HEK293 (cell line): Measurements from ENCODE around the gene STX2.

Experiments
- CTCF ChIA-PET: fragments of 350-600 bp; formaldehyde crosslinking; extraction: SDS; loops from one replicate; lab custom pipeline; 2021; ENCODE audit warnings: antibody characterized with exemption; lab: Yijun Ruan, JAX
- POLR2A ChIA-PET: fragments of 300-600 bp; formaldehyde crosslinking; extraction: SDS; loops from one replicate; lab custom pipeline; 2020; ENCODE audit warnings: antibody characterized with exemption, inconsistent platforms; lab: Yijun Ruan, JAX
- H3K27ac ChIP-seq: fragments of 200-500 bp; sonication (Bioruptor generic); 2 replicates; pipeline ENCODE4 v1.5.1; 2014; ENCODE audit warnings: low read depth, low read length, control low read depth, inconsistent platforms; ENCODE audit errors: extremely low read depth
- H3K36me3 ChIP-seq, 2 experiments: fragments of 200-500 bp in 1 of 2; sonication (Bioruptor generic) in 1 of 2; 1 replicate in 1 of 2; 2 replicates in 1 of 2; pipeline ENCODE4 v1.5.1; 2014 to 2017; ENCODE audit warnings: inconsistent platforms in 2 of 2, low read length in 2 of 2; ENCODE audit not compliant: control insufficient read depth in 2 of 2, insufficient read depth in 1 of 2
- H3K4me1 ChIP-seq: fragments of 200-500 bp; sonication (Bioruptor generic); 2 replicates; pipeline ENCODE4 v1.5.1; 2014; ENCODE audit warnings: mild to moderate bottlenecking, low read length, inconsistent platforms; ENCODE audit not compliant: control insufficient read depth, insufficient read depth
- H3K4me3 ChIP-seq: 2 replicates; pipeline ENCODE4 v1.5.1; 2011; ENCODE audit warnings: low read depth, mild to moderate bottlenecking, control low read depth, low read length, moderate library complexity
- H3K9me3 ChIP-seq: fragments of 200-500 bp; sonication (Bioruptor generic); 2 replicates; pipeline ENCODE4 v1.5.1; 2014; ENCODE audit warnings: low read depth, low read length, inconsistent platforms; ENCODE audit not compliant: control insufficient read depth, insufficient read depth
- BCL11B ChIP-seq: fragments of 450-650 bp; formaldehyde crosslinking; IDR thresholded peaks from 2 replicates; pipeline ENCODE4 v1.5.1; 2016; ENCODE audit warnings: low read depth, missing biosample characterization, missing genetic modification characterization
- GFI1B ChIP-seq: fragments of 450-650 bp; formaldehyde crosslinking; IDR thresholded peaks from 2 replicates; pipeline ENCODE4 v1.5.1; 2016; ENCODE audit warnings: missing biosample characterization, missing genetic modification characterization
- ZIC2 ChIP-seq: fragments of 450-650 bp; formaldehyde crosslinking; IDR thresholded peaks from 2 replicates; pipeline ENCODE4 v1.5.1; 2016; ENCODE audit warnings: missing biosample characterization, missing genetic modification characterization
- ZNF112 ChIP-seq: fragments of 450-650 bp; formaldehyde crosslinking; IDR thresholded peaks from 2 replicates; pipeline ENCODE4 v1.5.0; 2017; ENCODE audit warnings: missing biosample characterization, missing genetic modification characterization
- ZNF24 ChIP-seq: fragments of 450-650 bp; formaldehyde crosslinking; IDR thresholded peaks from 2 replicates; pipeline ENCODE4 v1.5.1; 2016; ENCODE audit warnings: missing biosample characterization, missing genetic modification characterization
- ZNF324 ChIP-seq: fragments of 450-650 bp; formaldehyde crosslinking; IDR thresholded peaks from 2 replicates; pipeline ENCODE4 v1.5.1; 2016; ENCODE audit warnings: missing biosample characterization, missing genetic modification characterization
- ZNF350 ChIP-seq: fragments of 450-650 bp; formaldehyde crosslinking; IDR thresholded peaks from 2 replicates; pipeline ENCODE4 v1.5.0; 2017; ENCODE audit warnings: missing biosample characterization, mild to moderate bottlenecking, missing genetic modification characterization
- ZNF366 ChIP-seq: fragments of 450-650 bp; formaldehyde crosslinking; conservative IDR thresholded peaks from 2 replicates; pipeline ENCODE4 v1.5.1; 2016; ENCODE audit warnings: missing biosample characterization, missing genetic modification characterization
- ZNF37A ChIP-seq: fragments of 450-650 bp; IDR thresholded peaks from 2 replicates; pipeline ENCODE4 v1.5.1; 2018; ENCODE audit warnings: missing biosample characterization, missing genetic modification characterization
- ZNF596 ChIP-seq: fragments of 450-650 bp; IDR thresholded peaks from 2 replicates; pipeline ENCODE4 v1.5.0; 2018; ENCODE audit warnings: missing biosample characterization, mild to moderate bottlenecking, missing genetic modification characterization, moderate library complexity
- ZNF701 ChIP-seq: fragments of 450-650 bp; formaldehyde crosslinking; IDR thresholded peaks from 2 replicates; pipeline ENCODE4 v1.5.1; 2016; ENCODE audit warnings: missing biosample characterization, missing genetic modification characterization
- ZNF830 ChIP-seq: fragments of 450-650 bp; IDR thresholded peaks from 2 replicates; pipeline ENCODE4 v1.5.0; 2018; ENCODE audit warnings: missing biosample characterization, missing genetic modification characterization, low read depth, mild to moderate bottlenecking, moderate library complexity
- TF ChIP-seq, protein P1 (sequence below): fragments of 450-650 bp; formaldehyde crosslinking; IDR thresholded peaks from 2 replicates; pipeline ENCODE4 v1.5.1; 2016; ENCODE audit warnings: missing biosample characterization, missing genetic modification characterization
- TF ChIP-seq, protein P2 (sequence below): fragments of 450-650 bp; formaldehyde crosslinking; optimal IDR thresholded peaks from 2 replicates; pipeline ENCODE3; 2016; ENCODE audit warnings: missing biosample characterization, mild to moderate bottlenecking, missing genetic modification characterization
- TF ChIP-seq, protein P3 (sequence below): fragments of 450-650 bp; formaldehyde crosslinking; conservative IDR thresholded peaks from 2 replicates; pipeline ENCODE4 v1.5.1; 2016; ENCODE audit warnings: low read depth, missing biosample characterization, missing genetic modification characterization

STX2 gene

DNA sequence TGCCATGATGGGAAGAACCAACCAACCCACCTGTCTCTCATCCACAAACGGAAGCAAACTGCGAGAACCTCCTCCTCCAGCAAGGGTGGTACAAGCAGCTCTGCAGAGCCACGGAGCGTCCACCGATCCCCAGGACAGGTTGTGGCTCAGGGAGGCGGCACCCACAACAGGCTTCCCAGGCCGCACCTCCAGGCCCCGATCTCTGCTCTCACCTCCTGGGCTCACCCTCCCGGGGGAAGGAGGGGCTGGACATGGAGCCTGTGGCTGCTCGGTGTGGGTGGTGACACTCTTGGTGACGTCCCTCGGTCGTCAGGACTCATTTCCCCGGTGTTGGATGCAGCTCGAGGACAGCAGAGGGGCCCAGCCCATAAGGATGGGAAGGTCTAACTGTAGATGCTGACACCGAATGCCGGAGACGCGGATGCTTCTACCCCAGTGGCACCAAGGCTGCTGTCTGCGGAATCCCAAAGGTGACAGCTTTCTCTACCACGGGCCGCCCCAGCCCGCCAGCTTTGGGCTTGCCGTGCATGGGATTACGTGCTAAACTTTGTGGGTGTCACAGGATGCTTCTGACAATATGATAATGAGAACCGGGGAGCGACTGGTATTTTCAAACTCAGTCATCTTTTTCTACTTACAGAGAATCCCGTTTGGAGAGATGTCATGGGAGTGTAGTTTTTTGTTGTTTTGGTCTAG lies 58.0 kb downstream of the STX2 start:
- no peak overlapping the region for H3K27ac ChIP-seq
- no peaks in the 10 kb centered on the region for H3K4me1 ChIP-seq
- H3K4me3 ChIP-seq, result no peak overlapping the region
- no peaks in the 10 kb centered on the region for H3K9me3 ChIP-seq
- peaks cover 0 to 7% of the 10 kb centered on the region in 2 experiments; a peak in 2 of 3 replicates for H3K36me3 ChIP-seq
- ChIA-PET POLR2A (interaction anchor here (0.7 kb wide), 1 partner anchor 207 kb away, joined by 3 read pairs; no protein-coding TSS in a partner anchor), CTCF (no interaction called here)
- TF ChIP-seq, protein P1, sequence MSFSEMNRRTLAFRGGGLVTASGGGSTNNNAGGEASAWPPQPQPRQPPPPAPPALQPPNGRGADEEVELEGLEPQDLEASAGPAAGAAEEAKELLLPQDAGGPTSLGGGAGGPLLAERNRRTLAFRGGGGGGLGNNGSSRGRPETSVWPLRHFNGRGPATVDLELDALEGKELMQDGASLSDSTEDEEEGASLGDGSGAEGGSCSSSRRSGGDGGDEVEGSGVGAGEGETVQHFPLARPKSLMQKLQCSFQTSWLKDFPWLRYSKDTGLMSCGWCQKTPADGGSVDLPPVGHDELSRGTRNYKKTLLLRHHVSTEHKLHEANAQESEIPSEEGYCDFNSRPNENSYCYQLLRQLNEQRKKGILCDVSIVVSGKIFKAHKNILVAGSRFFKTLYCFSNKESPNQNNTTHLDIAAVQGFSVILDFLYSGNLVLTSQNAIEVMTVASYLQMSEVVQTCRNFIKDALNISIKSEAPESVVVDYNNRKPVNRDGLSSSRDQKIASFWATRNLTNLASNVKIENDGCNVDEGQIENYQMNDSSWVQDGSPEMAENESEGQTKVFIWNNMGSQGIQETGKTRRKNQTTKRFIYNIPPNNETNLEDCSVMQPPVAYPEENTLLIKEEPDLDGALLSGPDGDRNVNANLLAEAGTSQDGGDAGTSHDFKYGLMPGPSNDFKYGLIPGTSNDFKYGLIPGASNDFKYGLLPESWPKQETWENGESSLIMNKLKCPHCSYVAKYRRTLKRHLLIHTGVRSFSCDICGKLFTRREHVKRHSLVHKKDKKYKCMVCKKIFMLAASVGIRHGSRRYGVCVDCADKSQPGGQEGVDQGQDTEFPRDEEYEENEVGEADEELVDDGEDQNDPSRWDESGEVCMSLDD (tag by site-specific recombination), result no peak
- TF ChIP-seq ZNF324, result no peak
- no peak for TF ChIP-seq ZNF112
- TF ChIP-seq, protein P2, sequence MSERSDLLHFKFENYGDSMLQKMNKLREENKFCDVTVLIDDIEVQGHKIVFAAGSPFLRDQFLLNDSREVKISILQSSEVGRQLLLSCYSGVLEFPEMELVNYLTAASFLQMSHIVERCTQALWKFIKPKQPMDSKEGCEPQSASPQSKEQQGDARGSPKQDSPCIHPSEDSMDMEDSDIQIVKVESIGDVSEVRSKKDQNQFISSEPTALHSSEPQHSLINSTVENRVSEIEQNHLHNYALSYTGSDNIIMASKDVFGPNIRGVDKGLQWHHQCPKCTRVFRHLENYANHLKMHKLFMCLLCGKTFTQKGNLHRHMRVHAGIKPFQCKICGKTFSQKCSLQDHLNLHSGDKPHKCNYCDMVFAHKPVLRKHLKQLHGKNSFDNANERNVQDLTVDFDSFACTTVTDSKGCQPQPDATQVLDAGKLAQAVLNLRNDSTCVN (tag by site-specific recombination), result no peak
- no peak for TF ChIP-seq ZNF701 (tag by site-specific recombination)
- TF ChIP-seq, protein P3, sequence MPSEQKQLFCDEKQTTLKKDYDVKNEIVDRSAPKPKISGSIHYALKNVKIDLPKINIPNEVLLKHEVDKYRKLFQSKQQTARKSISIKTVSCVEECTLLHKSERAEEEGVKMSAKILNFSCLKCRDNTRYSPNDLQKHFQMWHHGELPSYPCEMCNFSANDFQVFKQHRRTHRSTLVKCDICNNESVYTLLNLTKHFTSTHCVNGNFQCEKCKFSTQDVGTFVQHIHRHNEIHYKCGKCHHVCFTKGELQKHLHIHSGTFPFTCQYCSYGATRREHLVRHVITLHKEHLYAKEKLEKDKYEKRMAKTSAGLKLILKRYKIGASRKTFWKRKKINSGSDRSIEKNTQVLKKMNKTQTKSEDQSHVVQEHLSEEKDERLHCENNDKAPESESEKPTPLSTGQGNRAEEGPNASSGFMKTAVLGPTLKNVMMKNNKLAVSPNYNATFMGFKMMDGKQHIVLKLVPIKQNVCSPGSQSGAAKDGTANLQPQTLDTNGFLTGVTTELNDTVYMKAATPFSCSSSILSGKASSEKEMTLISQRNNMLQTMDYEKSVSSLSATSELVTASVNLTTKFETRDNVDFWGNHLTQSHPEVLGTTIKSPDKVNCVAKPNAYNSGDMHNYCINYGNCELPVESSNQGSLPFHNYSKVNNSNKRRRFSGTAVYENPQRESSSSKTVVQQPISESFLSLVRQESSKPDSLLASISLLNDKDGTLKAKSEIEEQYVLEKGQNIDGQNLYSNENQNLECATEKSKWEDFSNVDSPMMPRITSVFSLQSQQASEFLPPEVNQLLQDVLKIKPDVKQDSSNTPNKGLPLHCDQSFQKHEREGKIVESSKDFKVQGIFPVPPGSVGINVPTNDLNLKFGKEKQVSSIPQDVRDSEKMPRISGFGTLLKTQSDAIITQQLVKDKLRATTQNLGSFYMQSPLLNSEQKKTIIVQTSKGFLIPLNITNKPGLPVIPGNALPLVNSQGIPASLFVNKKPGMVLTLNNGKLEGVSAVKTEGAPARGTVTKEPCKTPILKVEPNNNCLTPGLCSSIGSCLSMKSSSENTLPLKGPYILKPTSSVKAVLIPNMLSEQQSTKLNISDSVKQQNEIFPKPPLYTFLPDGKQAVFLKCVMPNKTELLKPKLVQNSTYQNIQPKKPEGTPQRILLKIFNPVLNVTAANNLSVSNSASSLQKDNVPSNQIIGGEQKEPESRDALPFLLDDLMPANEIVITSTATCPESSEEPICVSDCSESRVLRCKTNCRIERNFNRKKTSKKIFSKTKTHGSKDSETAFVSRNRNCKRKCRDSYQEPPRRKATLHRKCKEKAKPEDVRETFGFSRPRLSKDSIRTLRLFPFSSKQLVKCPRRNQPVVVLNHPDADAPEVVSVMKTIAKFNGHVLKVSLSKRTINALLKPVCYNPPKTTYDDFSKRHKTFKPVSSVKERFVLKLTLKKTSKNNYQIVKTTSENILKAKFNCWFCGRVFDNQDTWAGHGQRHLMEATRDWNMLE (tag by site-specific recombination), result no peak
- TF ChIP-seq ZNF350 (tag by site-specific recombination), result no peak

DNA sequence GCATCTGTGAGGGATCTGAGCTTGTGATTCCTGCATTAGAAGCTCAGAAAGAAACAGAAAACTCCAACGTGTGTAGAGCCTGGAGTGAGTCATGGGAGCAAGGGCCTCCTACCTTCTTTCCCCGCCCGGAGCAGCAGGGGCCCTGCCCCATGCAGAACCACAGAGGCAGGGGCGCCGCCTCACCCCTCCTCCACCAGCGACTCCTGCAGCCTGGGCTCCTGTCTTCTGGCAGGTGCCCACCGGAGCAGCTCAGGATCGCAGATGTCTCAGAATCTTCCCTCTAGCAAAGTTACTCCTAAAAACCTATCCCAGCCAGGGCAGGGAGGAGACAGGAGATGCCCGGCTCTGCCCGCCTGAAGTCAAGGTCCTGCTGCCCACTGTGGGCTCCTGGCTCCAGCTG lies 58.7 kb downstream of the STX2 start:
- no peak overlapping the region for H3K27ac ChIP-seq
- H3K4me3 ChIP-seq, result no peak overlapping the region
- H3K4me1 ChIP-seq, result no peaks in the 10 kb centered on the region
- peak; percentile 36; the same call in 1 of the 2 replicates for TF ChIP-seq ZIC2 (tag by site-specific recombination)
- TF ChIP-seq ZNF37A, result no peak
- TF ChIP-seq ZNF24 (tag by site-specific recombination), result no peak
- no peak for TF ChIP-seq ZNF830 (tag by site-specific recombination)
- ChIA-PET CTCF (no interaction called here), POLR2A (no interaction called here)
- H3K36me3 ChIP-seq, result peaks cover 0 to 7% of the 10 kb centered on the region in 2 experiments; a peak in 1 of 3 replicates
- no peaks in the 10 kb centered on the region for H3K9me3 ChIP-seq

DNA sequence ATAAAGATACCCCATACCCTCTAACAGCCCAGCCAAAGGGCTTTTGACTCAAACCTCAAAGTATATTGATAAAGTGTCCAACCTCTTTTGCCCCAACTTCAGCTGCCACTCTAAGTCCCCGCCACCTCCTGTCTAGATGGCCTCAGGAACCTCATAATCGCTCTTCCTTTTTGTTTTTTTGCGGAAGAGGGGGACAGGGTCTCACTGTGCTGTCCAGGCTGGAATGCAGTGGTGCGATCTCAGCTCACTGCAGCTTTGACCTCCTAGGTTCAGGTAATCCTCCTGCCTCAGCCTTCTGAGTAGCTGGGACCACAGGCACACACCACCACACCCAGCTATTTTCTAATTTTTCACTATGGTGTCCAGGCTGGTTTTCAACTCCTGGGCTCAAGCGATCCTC lies 60.3 kb downstream of the STX2 start:
- Histone ChIP-seq H3K4me1 (no peaks in the 10 kb centered on the region), H3K27ac (no peak overlapping the region)
- POLR2A ChIA-PET, result no interaction called here
- TF ChIP-seq ZNF366 (no peak), ZNF596 (tag by site-specific recombination) (no peak), GFI1B (tag by site-specific recombination) (no peak), BCL11B (tag by site-specific recombination) (no peak)
- TF ChIP-seq, protein P1 (tag by site-specific recombination), result no peak
- TF ChIP-seq, all 188 proteins: peak for 0
- Histone ChIP-seq H3K9me3 (no peaks in the 10 kb centered on the region), H3K36me3 (peaks cover 0 to 7% of the 10 kb centered on the region in 2 experiments; a peak in 1 of 3 replicates), H3K4me3 (no peak overlapping the region)
- CTCF ChIA-PET, result no interaction called here
